ENCODE data around the gene STK24.

GRCh38 chr13:98462241-98462882, 114.5 kb downstream of the STK24 start:
- TF ChIP-seq POLR2AphosphoS5 (IDR thresholded peaks at IDR 0.05; ENCODE audit: low read depth, low read length) (no peak), FOXM1 (IDR thresholded peaks at IDR 0.05; ENCODE audit: low read depth) (no peak), EZH2phosphoT487 (IDR thresholded peaks at IDR 0.05; ENCODE audit: borderline replicate concordance, low read depth) (no peak), TEAD4 (IDR thresholded peaks at IDR 0.05; ENCODE audit: borderline replicate concordance, insufficient read depth) (no peak), EP300 (IDR thresholded peaks at IDR 0.05; ENCODE audit: borderline replicate concordance in 1 of 2, low read depth in 1 of 2, low read length in 1 of 2) (no peak), JUND (IDR thresholded peaks at IDR 0.05) (no peak), RCOR1 (IDR thresholded peaks at IDR 0.05; ENCODE audit: low read length) (no peak), MXI1 (IDR thresholded peaks at IDR 0.05; ENCODE audit: low read depth, low read length) (no peak), RFX5 (IDR thresholded peaks at IDR 0.05; ENCODE audit: low read length) (no peak), SMC3 (IDR thresholded peaks at IDR 0.05; ENCODE audit: low read depth, low read length) (no peak)
- TF ChIP-seq, protein P1, sequence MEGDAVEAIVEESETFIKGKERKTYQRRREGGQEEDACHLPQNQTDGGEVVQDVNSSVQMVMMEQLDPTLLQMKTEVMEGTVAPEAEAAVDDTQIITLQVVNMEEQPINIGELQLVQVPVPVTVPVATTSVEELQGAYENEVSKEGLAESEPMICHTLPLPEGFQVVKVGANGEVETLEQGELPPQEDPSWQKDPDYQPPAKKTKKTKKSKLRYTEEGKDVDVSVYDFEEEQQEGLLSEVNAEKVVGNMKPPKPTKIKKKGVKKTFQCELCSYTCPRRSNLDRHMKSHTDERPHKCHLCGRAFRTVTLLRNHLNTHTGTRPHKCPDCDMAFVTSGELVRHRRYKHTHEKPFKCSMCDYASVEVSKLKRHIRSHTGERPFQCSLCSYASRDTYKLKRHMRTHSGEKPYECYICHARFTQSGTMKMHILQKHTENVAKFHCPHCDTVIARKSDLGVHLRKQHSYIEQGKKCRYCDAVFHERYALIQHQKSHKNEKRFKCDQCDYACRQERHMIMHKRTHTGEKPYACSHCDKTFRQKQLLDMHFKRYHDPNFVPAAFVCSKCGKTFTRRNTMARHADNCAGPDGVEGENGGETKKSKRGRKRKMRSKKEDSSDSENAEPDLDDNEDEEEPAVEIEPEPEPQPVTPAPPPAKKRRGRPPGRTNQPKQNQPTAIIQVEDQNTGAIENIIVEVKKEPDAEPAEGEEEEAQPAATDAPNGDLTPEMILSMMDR (IDR thresholded peaks at IDR 0.05), result no peak
- TF ChIP-seq, protein P2, sequence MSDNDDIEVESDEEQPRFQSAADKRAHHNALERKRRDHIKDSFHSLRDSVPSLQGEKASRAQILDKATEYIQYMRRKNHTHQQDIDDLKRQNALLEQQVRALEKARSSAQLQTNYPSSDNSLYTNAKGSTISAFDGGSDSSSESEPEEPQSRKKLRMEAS (IDR thresholded peaks at IDR 0.05; ENCODE audit: low read depth), result no peak
- TF ChIP-seq, protein P3, sequence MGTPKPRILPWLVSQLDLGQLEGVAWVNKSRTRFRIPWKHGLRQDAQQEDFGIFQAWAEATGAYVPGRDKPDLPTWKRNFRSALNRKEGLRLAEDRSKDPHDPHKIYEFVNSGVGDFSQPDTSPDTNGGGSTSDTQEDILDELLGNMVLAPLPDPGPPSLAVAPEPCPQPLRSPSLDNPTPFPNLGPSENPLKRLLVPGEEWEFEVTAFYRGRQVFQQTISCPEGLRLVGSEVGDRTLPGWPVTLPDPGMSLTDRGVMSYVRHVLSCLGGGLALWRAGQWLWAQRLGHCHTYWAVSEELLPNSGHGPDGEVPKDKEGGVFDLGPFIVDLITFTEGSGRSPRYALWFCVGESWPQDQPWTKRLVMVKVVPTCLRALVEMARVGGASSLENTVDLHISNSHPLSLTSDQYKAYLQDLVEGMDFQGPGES (IDR thresholded peaks at IDR 0.05; ENCODE audit: low read depth, low read length), result no peak
